HG03558 (cell line): Measurements from ENCODE around the gene TMTC3.
A peak's percentile ranks its signal among the peaks of the same experiment; 100 is the strongest.
"Not testable (repeated sequence)": the region's sequence is repeated elsewhere in the genome, so short reads cannot be mapped to it uniquely, and the experiment has no call there.

Experiments
- ATAC-seq: cut with Tn5 transposase; IDR thresholded peaks from one replicate; pipeline ENCODE4 v1.9.1; 2021; ENCODE audit warnings: moderate number of reproducible peaks; ENCODE audit not compliant: unreplicated experiment; ENCODE audit errors: extremely low read depth

TMTC3 gene

GRCh38 chr12:88210311-88210710, 68.2 kb downstream of the TMTC3 start:
- ATAC-seq: not testable (repeated sequence)

- ATAC-seq: no peak
Measured at GRCh38 chr12:88218293-88218692, 76.2 kb downstream of the TMTC3 start.

GRCh38 chr12:88219861-88220260, 77.8 kb downstream of the TMTC3 start:
- no peak for ATAC-seq

- ATAC-seq: no peak
Measured at GRCh38 chr12:88223519-88223918, 81.4 kb downstream of the TMTC3 start.

GRCh38 chr12:88225776-88226175, 83.7 kb downstream of the TMTC3 start:
- no peak for ATAC-seq

GRCh38 chr12:88227263-88227662, 85.2 kb downstream of the TMTC3 start:
- no peak for ATAC-seq

GRCh38 chr12:88227871-88228270, 85.8 kb downstream of the TMTC3 start:
- ATAC-seq: no peak

GRCh38 chr12:88228720-88229119, 86.6 kb downstream of the TMTC3 start:
- no peak for ATAC-seq

GRCh38 chr12:88230271-88230670, 88.2 kb downstream of the TMTC3 start:
- no peak for ATAC-seq

GRCh38 chr12:88235183-88235833, 93.2 kb downstream of the TMTC3 start:
- no peak for ATAC-seq

- peak; percentile 50 for ATAC-seq
Measured at GRCh38 chr12:88237954-88238353, 95.8 kb downstream of the TMTC3 start.

GRCh38 chr12:88238406-88238805, 96.3 kb downstream of the TMTC3 start:
- no peak for ATAC-seq

GRCh38 chr12:88241862-88242570, 99.9 kb downstream of the TMTC3 start:
- no peak for ATAC-seq

GRCh38 chr12:88242571-88242925, 100.4 kb downstream of the TMTC3 start:
- ATAC-seq: no peak

GRCh38 chr12:88242939-88243338, 100.8 kb downstream of the TMTC3 start:
- ATAC-seq: no peak

GRCh38 chr12:88243982-88244381, 101.9 kb downstream of the TMTC3 start:
- no peak for ATAC-seq

- no peak for ATAC-seq
Measured at GRCh38 chr12:88245905-88246304, 103.8 kb downstream of the TMTC3 start.

- no peak for ATAC-seq
Measured at GRCh38 chr12:88247241-88247643, 105.1 kb downstream of the TMTC3 start.

- no peak for ATAC-seq
Measured at GRCh38 chr12:88248606-88249005, 106.5 kb downstream of the TMTC3 start.
